HepG2 (cell line): Measurements from ENCODE around the gene STUM. TPM values are rescaled to one million over a fixed set of nuclear protein-coding genes. Genes with fewer than 3 reads are reported as not detected.

Source experiments
- ATF6 ChIP-seq: sonication (generic); formaldehyde crosslinking; conservative IDR thresholded peaks from 2 replicates; pipeline ENCODE4 v1.4.0; 2020; ENCODE audit warnings: missing genetic modification reagents
- CENPT ChIP-seq: sonication (generic); formaldehyde crosslinking; IDR thresholded peaks from 2 replicates; pipeline ENCODE4 v1.8.0; 2022; ENCODE audit warnings: low read depth, mild to moderate bottlenecking, moderate library complexity, missing genetic modification reagents
- GATAD1 ChIP-seq: IDR thresholded peaks from 2 replicates; pipeline ENCODE4 v1.6.1; 2016; ENCODE audit warnings: missing genetic modification reagents, missing compliant biosample characterization
- KDM4B ChIP-seq: sonication (generic); formaldehyde crosslinking; IDR thresholded peaks from 2 replicates; pipeline ENCODE4 v1.4.0; 2020; ENCODE audit warnings: missing genetic modification reagents
- NFIC ChIP-seq: IDR thresholded peaks from 2 replicates; pipeline ENCODE4 v1.6.1; 2012; ENCODE audit warnings: mild to moderate bottlenecking, low read length, inconsistent platforms
- SIN3B ChIP-seq: fragments of 150-350 bp; IDR thresholded peaks from 2 replicates; pipeline ENCODE4 v1.6.1; 2014; ENCODE audit warnings: low read length
- THRA ChIP-seq: sonication (generic); formaldehyde crosslinking; IDR thresholded peaks from 2 replicates; pipeline ENCODE4 v1.4.0; 2020; ENCODE audit warnings: missing genetic modification reagents, borderline replicate concordance
- ZGPAT ChIP-seq: IDR thresholded peaks from 2 replicates; pipeline ENCODE4 v1.6.1; 2016; ENCODE audit warnings: mild to moderate bottlenecking
- ZMYM4 ChIP-seq: sonication (generic); formaldehyde crosslinking; IDR thresholded peaks from 2 replicates; pipeline ENCODE4 v1.8.1; 2023; ENCODE audit warnings: mild to moderate bottlenecking, missing genetic modification reagents
- ZNF253 ChIP-seq: sonication (generic); formaldehyde crosslinking; IDR thresholded peaks from 2 replicates; pipeline ENCODE4 v1.8.0; 2022; ENCODE audit warnings: mild to moderate bottlenecking, missing genetic modification reagents, borderline replicate concordance
- ZNF335 ChIP-seq: sonication (generic); formaldehyde crosslinking; IDR thresholded peaks from 2 replicates; pipeline ENCODE4 v1.4.0; 2020; ENCODE audit warnings: missing genetic modification reagents
- ZNF367 ChIP-seq: sonication (generic); formaldehyde crosslinking; IDR thresholded peaks from 2 replicates; pipeline ENCODE4 v1.4.0; 2020; ENCODE audit warnings: missing genetic modification reagents, borderline replicate concordance
- polyA plus RNA-seq, 8 experiments: library from polyadenylated mRNA; depleted of rRNA in 3 of 8; stranded (reverse) in 7 of 8; unstranded in 1 of 8; fragments of >200 nt; fragmentation: Illumina TruSeq in 4 of 8; extraction: Trizol in 4 of 8; gene quantifications; 2 replicates each; pipeline versions ENCODE4 v1.2.1 to v1.2.3, GENCODE V29; 2011 to 2016; ENCODE audit warnings: low read depth in 4 of 8, missing spikeins in 1 of 8, mixed read lengths in 1 of 8; ENCODE audit not compliant: insufficient read depth in 1 of 8
- total RNA-seq, 5 experiments: library from RNA; depleted of rRNA; stranded (reverse); fragments of >200 nt; fragmentation: Illumina TruSeq; extraction: Trizol; gene quantifications; 2 replicates each; pipeline ENCODE4 v1.2.3, GENCODE V29; 2016; ENCODE audit warnings: low read depth in 1 of 5
- TF ChIP-seq, protein P1 (sequence below): sonication (generic); formaldehyde crosslinking; IDR thresholded peaks from 2 replicates; pipeline ENCODE4 v1.4.0; 2020; ENCODE audit warnings: mild to moderate bottlenecking, missing genetic modification reagents
- TF ChIP-seq, protein P2 (sequence below): sonication (generic); formaldehyde crosslinking; conservative IDR thresholded peaks from 2 replicates; pipeline ENCODE4 v1.4.0; 2020; ENCODE audit warnings: mild to moderate bottlenecking, missing genetic modification reagents, moderate library complexity
- TF ChIP-seq, protein P3 (sequence below): sonication (generic); formaldehyde crosslinking; IDR thresholded peaks from 2 replicates; pipeline ENCODE4 v1.5.0; 2020; ENCODE audit warnings: mild to moderate bottlenecking, missing genetic modification reagents

Gene STUM
- total and polyA plus RNA-seq, 2 of the 13 experiments (the other 11 are each of a cell fraction or from before 2014, with no cell fraction given): not detected

GRCh38 chr1:226542623-226543103 lies 5.9 kb upstream of the STUM start (continued):
- TF ChIP-seq, protein P1, sequence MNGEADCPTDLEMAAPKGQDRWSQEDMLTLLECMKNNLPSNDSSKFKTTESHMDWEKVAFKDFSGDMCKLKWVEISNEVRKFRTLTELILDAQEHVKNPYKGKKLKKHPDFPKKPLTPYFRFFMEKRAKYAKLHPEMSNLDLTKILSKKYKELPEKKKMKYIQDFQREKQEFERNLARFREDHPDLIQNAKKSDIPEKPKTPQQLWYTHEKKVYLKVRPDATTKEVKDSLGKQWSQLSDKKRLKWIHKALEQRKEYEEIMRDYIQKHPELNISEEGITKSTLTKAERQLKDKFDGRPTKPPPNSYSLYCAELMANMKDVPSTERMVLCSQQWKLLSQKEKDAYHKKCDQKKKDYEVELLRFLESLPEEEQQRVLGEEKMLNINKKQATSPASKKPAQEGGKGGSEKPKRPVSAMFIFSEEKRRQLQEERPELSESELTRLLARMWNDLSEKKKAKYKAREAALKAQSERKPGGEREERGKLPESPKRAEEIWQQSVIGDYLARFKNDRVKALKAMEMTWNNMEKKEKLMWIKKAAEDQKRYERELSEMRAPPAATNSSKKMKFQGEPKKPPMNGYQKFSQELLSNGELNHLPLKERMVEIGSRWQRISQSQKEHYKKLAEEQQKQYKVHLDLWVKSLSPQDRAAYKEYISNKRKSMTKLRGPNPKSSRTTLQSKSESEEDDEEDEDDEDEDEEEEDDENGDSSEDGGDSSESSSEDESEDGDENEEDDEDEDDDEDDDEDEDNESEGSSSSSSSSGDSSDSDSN: 0 out of 2 replicates have a peak, but pooled peaks have one; percentile 16
- TF ChIP-seq CENPT (CRISPR knock-in tag) (no peak), ZNF253 (CRISPR knock-in tag) (no peak), GATAD1 (0 out of 2 replicates have a peak, but pooled peaks have one; percentile 43), NFIC (0 out of 2 replicates have a peak, but pooled peaks have one; percentile 55), THRA (CRISPR knock-in tag) (peak; percentile 39; the same call in 1 of the 2 replicates), ZNF367 (CRISPR knock-in tag) (no peak), ZGPAT (CRISPR knock-in tag) (peak; percentile 83), ATF6 (no peak), SIN3B (no peak), ZNF335 (CRISPR knock-in tag) (0 out of 2 replicates have a peak, but pooled peaks have one; percentile 38), ZMYM4 (peak; percentile 53; the same call in 1 of the 2 replicates), KDM4B (CRISPR knock-in tag) (no peak)
- TF ChIP-seq, protein P2, sequence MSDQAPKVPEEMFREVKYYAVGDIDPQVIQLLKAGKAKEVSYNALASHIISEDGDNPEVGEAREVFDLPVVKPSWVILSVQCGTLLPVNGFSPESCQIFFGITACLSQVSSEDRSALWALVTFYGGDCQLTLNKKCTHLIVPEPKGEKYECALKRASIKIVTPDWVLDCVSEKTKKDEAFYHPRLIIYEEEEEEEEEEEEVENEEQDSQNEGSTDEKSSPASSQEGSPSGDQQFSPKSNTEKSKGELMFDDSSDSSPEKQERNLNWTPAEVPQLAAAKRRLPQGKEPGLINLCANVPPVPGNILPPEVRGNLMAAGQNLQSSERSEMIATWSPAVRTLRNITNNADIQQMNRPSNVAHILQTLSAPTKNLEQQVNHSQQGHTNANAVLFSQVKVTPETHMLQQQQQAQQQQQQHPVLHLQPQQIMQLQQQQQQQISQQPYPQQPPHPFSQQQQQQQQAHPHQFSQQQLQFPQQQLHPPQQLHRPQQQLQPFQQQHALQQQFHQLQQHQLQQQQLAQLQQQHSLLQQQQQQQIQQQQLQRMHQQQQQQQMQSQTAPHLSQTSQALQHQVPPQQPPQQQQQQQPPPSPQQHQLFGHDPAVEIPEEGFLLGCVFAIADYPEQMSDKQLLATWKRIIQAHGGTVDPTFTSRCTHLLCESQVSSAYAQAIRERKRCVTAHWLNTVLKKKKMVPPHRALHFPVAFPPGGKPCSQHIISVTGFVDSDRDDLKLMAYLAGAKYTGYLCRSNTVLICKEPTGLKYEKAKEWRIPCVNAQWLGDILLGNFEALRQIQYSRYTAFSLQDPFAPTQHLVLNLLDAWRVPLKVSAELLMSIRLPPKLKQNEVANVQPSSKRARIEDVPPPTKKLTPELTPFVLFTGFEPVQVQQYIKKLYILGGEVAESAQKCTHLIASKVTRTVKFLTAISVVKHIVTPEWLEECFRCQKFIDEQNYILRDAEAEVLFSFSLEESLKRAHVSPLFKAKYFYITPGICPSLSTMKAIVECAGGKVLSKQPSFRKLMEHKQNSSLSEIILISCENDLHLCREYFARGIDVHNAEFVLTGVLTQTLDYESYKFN: peak; percentile 66
- TF ChIP-seq, protein P3, sequence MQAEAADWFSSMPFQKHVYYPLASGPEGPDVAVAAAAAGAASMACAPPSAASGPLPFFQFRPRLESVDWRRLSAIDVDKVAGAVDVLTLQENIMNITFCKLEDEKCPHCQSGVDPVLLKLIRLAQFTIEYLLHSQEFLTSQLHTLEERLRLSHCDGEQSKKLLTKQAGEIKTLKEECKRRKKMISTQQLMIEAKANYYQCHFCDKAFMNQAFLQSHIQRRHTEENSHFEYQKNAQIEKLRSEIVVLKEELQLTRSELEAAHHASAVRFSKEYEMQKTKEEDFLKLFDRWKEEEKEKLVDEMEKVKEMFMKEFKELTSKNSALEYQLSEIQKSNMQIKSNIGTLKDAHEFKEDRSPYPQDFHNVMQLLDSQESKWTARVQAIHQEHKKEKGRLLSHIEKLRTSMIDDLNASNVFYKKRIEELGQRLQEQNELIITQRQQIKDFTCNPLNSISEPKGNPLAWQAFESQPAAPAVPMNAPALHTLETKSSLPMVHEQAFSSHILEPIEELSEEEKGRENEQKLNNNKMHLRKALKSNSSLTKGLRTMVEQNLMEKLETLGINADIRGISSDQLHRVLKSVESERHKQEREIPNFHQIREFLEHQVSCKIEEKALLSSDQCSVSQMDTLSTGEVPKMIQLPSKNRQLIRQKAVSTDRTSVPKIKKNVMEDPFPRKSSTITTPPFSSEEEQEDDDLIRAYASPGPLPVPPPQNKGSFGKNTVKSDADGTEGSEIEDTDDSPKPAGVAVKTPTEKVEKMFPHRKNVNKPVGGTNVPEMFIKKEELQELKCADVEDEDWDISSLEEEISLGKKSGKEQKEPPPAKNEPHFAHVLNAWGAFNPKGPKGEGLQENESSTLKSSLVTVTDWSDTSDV (CRISPR knock-in tag): no peak
